Kidney (tissue), 14 donors: ENCODE data around the gene FSHR. TPM values are rescaled to one million over a fixed set of nuclear protein-coding genes. Genes with fewer than 3 reads are reported as not detected.

ENCODE experiments used
- DNase-seq, 5 donors: peaks; one replicate each; pipeline ENCODE4 v3.0.0-alpha.2; 2013 to 2020
- FAIRE-seq: peaks from 2 replicates; lab custom pipeline; 2012; peaks lifted over from hg19 to GRCh38; lab: Jason Lieb, UNC
- H3K27ac ChIP-seq, 2 donors: one replicate each; pipeline ENCODE4 v1.7.0; 2013; ENCODE audit warnings: low read depth in 2 of 2, low read length in 2 of 2, inconsistent platforms in 1 of 2
- H3K27me3 ChIP-seq: one replicate; pipeline ENCODE4 v1.7.1; 2013; ENCODE audit warnings: low read length, inconsistent platforms; ENCODE audit not compliant: control insufficient read depth, insufficient read depth
- H3K36me3 ChIP-seq, 3 donors: one replicate each; pipeline versions ENCODE4 v1.7.0 to v1.7.1; 2013; ENCODE audit warnings: low read length in 3 of 3, control low read depth in 1 of 3, inconsistent platforms in 1 of 3; ENCODE audit not compliant: insufficient read depth in 3 of 3, control insufficient read depth in 2 of 3
- H3K4me1 ChIP-seq, 3 donors: one replicate each; pipeline versions ENCODE4 v1.7.0 to v1.7.1; 2013; ENCODE audit warnings: low read length in 3 of 3, inconsistent platforms in 1 of 3, low read depth in 1 of 3; ENCODE audit not compliant: control insufficient read depth in 2 of 3, insufficient read depth in 2 of 3
- H3K4me3 ChIP-seq, 3 donors: one replicate each; pipeline versions ENCODE4 v1.7.0 to v1.8.1; 2013; ENCODE audit warnings: low read length in 3 of 3, control low read depth in 1 of 3, inconsistent platforms in 1 of 3
- H3K9ac ChIP-seq, 3 donors: one replicate each; pipeline versions ENCODE4 v1.7.0 to v1.7.1; 2013; ENCODE audit warnings: low read length in 3 of 3, control low read depth in 1 of 3, inconsistent platforms in 1 of 3
- H3K9me3 ChIP-seq, 3 donors: one replicate each; pipeline versions ENCODE4 v1.7.0 to v1.7.1; 2013; ENCODE audit warnings: low read length in 3 of 3, control low read depth in 1 of 3, inconsistent platforms in 1 of 3; ENCODE audit not compliant: control insufficient read depth in 2 of 3, insufficient read depth in 1 of 3
- intact Hi-C: fragments of 100-400 bp; cut with DNase I; formaldehyde crosslinking; loops from one replicate; pipeline ENCODE4 v1.11.1; 2022
- polyA plus RNA-seq: library from polyadenylated mRNA; stranded (reverse); fragments of 350-450 nt; fragmentation: Illumina TruSeq; extraction: RNeasy Lipid Tissue Mini Kit (QIAGEN cat#74804); gene quantifications from one replicate; pipeline ENCODE4 v1.2.3, GENCODE V29; 2014; ENCODE audit warnings: low read depth, low replicate concordance; ENCODE audit not compliant: insufficient read depth
- total RNA-seq: library from RNA; stranded (reverse); fragmentation: NEBNext Ultra II Directional; extraction: Animal tissue kit (Norgen Biotek cat#: 25700); gene quantifications from one replicate; pipeline ENCODE4 v1.2.1, GENCODE V29; 2021
- TF ChIP-seq, protein P1 (sequence below): IDR thresholded peaks from 3 replicates; pipeline ENCODE4 v1.5.1; 2012; ENCODE audit warnings: mild to moderate bottlenecking, moderate library complexity, borderline replicate concordance; ENCODE audit not compliant: insufficient read depth; ENCODE audit errors: extremely low read depth
- donor health status: control.
- donor health status: control.
- donor health status: control.
- donor health status: control.
- donor health status: control.
- donor health status: DM: yes; HTN: yes; CAD: no.
- donor health status: Normal renal cell carcinoma (clear cell type).

FSHR gene
- total and polyA plus RNA-seq, 2 donors from 2014 or later = 0.54 TPM; not detected in 1

DNA sequence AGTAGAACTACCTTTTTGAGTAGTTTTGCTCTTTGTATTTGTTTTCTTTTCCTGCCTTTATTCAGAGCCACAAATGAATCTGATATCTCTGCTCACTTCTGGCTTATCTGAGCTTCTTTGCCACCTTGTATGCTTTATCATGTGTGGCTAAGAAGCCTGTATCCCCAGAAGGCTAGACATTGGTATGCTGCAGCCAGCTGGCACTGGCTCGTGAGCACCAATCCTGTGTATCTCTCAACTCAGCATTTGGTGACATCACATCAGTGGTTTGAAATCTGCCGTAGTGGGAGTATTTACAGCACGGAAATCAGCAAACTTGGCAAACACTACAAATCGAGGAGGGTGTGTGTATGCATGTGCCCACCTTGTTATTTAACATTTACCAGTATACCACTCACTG lies 215.1 kb downstream of the FSHR start:
- no peak for DNase-seq
- TF ChIP-seq, protein P1, sequence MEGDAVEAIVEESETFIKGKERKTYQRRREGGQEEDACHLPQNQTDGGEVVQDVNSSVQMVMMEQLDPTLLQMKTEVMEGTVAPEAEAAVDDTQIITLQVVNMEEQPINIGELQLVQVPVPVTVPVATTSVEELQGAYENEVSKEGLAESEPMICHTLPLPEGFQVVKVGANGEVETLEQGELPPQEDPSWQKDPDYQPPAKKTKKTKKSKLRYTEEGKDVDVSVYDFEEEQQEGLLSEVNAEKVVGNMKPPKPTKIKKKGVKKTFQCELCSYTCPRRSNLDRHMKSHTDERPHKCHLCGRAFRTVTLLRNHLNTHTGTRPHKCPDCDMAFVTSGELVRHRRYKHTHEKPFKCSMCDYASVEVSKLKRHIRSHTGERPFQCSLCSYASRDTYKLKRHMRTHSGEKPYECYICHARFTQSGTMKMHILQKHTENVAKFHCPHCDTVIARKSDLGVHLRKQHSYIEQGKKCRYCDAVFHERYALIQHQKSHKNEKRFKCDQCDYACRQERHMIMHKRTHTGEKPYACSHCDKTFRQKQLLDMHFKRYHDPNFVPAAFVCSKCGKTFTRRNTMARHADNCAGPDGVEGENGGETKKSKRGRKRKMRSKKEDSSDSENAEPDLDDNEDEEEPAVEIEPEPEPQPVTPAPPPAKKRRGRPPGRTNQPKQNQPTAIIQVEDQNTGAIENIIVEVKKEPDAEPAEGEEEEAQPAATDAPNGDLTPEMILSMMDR = no peak

DNA sequence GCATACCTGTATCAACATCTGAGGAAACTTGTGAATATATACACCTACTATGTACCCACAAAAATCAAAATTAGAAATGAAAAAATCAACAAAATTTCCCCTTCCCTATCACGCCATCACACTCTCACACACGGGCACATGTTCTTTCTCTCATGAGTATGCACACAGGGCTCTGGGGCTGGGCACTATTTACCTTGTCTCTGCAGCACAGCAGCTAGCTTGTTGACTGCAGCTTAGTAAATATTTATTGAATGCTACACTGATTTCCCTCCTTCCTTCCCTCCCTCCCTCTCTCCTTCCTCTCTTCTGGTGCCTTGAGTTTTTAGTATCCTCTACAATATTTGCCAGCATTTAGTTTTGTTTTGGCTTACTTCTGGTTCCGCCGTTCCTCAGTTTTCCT lies 216.1 kb downstream of the FSHR start:
- no peaks in the 10 kb centered on the region for H3K4me1 ChIP-seq
- no peak for DNase-seq
- FAIRE-seq = no peak
- no peaks in the 10 kb centered on the region for H3K27me3 ChIP-seq
- no peaks in the 10 kb centered on the region for H3K9me3 ChIP-seq
- H3K9ac ChIP-seq = no peak overlapping the region
- H3K36me3 ChIP-seq = no peaks in the 10 kb centered on the region
- H3K4me3 ChIP-seq = no peak overlapping the region
- TF ChIP-seq, protein P1 = no peak
- no peak overlapping the region for H3K27ac ChIP-seq
- intact Hi-C loops = no loop called here

More for the DNA sequence above, 215.1 kb downstream of the FSHR start:
- Histone ChIP-seq H3K27me3 (no peaks in the 10 kb centered on the region), H3K4me1 (no peaks in the 10 kb centered on the region), H3K27ac (no peak overlapping the region), H3K4me3 (no peak overlapping the region), H3K36me3 (no peaks in the 10 kb centered on the region), H3K9me3 (no peaks in the 10 kb centered on the region), H3K9ac (no peak overlapping the region)
- no peak for FAIRE-seq
- intact Hi-C loops = no loop called here

DNA sequence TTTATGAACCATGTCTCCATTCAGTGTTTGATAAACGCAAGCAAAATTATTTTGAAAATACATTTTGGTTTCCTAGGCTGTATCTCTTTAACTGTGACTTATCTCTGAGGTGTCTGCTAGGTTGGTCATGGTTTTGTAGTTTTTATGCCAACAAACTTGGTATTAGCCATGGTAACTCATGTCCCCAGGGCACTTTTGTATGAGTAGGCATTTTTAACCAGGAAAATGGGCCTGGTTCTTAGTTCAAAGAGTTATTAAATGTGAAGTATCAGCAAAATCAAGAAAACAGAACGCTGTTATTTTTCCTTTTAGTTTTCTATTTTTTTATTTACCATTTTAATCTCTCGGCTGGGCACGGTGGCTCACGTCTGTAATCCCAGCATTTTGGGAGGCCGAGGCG lies 219.5 kb downstream of the FSHR start:
- Histone ChIP-seq H3K4me3 (no peak overlapping the region), H3K27ac (no peak overlapping the region), H3K27me3 (no peaks in the 10 kb centered on the region), H3K4me1 (no peaks in the 10 kb centered on the region), H3K36me3 (no peaks in the 10 kb centered on the region), H3K9me3 (no peaks in the 10 kb centered on the region), H3K9ac (no peak overlapping the region)
- TF ChIP-seq, protein P1 = no peak
- intact Hi-C loops = no loop called here
- no peak for FAIRE-seq
- no peak for DNase-seq
